ENCODE results near the gene PLPPR1. TPM values are rescaled to one million over a fixed set of nuclear protein-coding genes. Genes with fewer than 3 reads are reported as not detected.
A peak's percentile ranks its signal among the peaks of the same experiment; 100 is the strongest.

The PLPPR1 gene
- total and polyA plus RNA-seq, 2 experiments from 2014 or later: 1.3 to 3.7 TPM

- no peak overlapping the region for H2AFZ ChIP-seq
- TF ChIP-seq ZNF114 (CRISPR knock-in tag; IDR thresholded peaks at IDR 0.05): no peak
- no peak for TF ChIP-seq CREB1 (CRISPR knock-in tag; IDR thresholded peaks at IDR 0.05; ENCODE audit: low read depth)
- TF ChIP-seq ZNF331 (CRISPR knock-in tag; IDR thresholded peaks at IDR 0.05; ENCODE audit: low read depth): no peak
- TF ChIP-seq EZH2phosphoT487 (IDR thresholded peaks at IDR 0.05; ENCODE audit: unreplicated experiment): no peak
- TF ChIP-seq JUNB (IDR thresholded peaks at IDR 0.05; ENCODE audit: unreplicated experiment): no peak
- TF ChIP-seq ETS1 (IDR thresholded peaks at IDR 0.05): no peak
- no peak for TF ChIP-seq REST (IDR thresholded peaks at IDR 0.05; ENCODE audit: unreplicated experiment)
- TF ChIP-seq STAT1 (IDR thresholded peaks at IDR 0.05; ENCODE audit: unreplicated experiment): no peak
- no peak for TF ChIP-seq CTCF (conservative IDR thresholded peaks at IDR 0.05; ENCODE audit: low read depth in 2 of 2)
- no peak for DNase-seq (ENCODE audit: low spot score)
Measured at GRCh38 chr9:101097210-101097609, 68.7 kb downstream of the PLPPR1 start.

GRCh38 chr9:101098392-101098791 is 69.9 kb downstream of the PLPPR1 start:
- Mint-ChIP-seq H3K9me3 (no peaks in the 10 kb centered on the region; the same call in 2 of the 3 replicates), H3K4me3 (peak overlapping the region; percentile 34; the same call in 2 of the 3 replicates), H3K27ac (peak overlapping the region; percentile 55), H3K4me1 (peaks cover 61% of the 10 kb centered on the region), H3K27me3 (ENCODE audit: insufficient read depth, low read depth, poor library complexity) (peaks cover 2% of the 10 kb centered on the region), H3K36me3 (ENCODE audit: low read depth) (no peaks in the 10 kb centered on the region)
- Histone ChIP-seq H4K20me1 (replicated peaks; ENCODE audit: insufficient read depth) (no peaks in the 10 kb centered on the region), H3F3A (replicated peaks; ENCODE audit: low read depth) (no peaks in the 10 kb centered on the region), H3K36me3 (ENCODE audit: insufficient read depth) (no peaks in the 10 kb centered on the region), H2AFZ (no peak overlapping the region), H3K9me2 (ENCODE audit: insufficient read depth) (0 out of 2 replicates have a peak, but pooled peaks cover 9% of the 10 kb centered on the region), H3K4me1 (ENCODE audit: insufficient read depth) (peaks cover 52% of the 10 kb centered on the region), H3K79me2 (replicated peaks; ENCODE audit: insufficient read depth) (no peaks in the 10 kb centered on the region), H3K27ac (ENCODE audit: low read depth) (peak overlapping the region; percentile 78), H3K4me2 (peak overlapping the region; percentile 66), H3K27me3 (ENCODE audit: insufficient read depth) (no peaks in the 10 kb centered on the region), H3K4me3 (peak overlapping the region; percentile 37)
- DNase-seq (ENCODE audit: low spot score) (peak; percentile 70), ATAC-seq (peak; percentile 90)
- TF ChIP-seq ETS1 (IDR thresholded peaks at IDR 0.05) (no peak), STAT1 (IDR thresholded peaks at IDR 0.05; ENCODE audit: unreplicated experiment) (no peak), JUNB (IDR thresholded peaks at IDR 0.05; ENCODE audit: unreplicated experiment) (no peak), CREB1 (CRISPR knock-in tag; IDR thresholded peaks at IDR 0.05; ENCODE audit: low read depth) (no peak), POLR2AphosphoS5 (IDR thresholded peaks at IDR 0.05; ENCODE audit: low read depth) (no peak), REST (IDR thresholded peaks at IDR 0.05; ENCODE audit: unreplicated experiment) (no peak), ZNF114 (CRISPR knock-in tag; IDR thresholded peaks at IDR 0.05) (no peak), NANOG (IDR thresholded peaks at IDR 0.05; ENCODE audit: borderline replicate concordance) (peak; percentile 90), EZH2phosphoT487 (IDR thresholded peaks at IDR 0.05; ENCODE audit: unreplicated experiment) (no peak), EZH2 (IDR thresholded peaks at IDR 0.05; ENCODE audit: low read depth, unreplicated experiment) (no peak)

More at GRCh38 chr9:101097210-101097609, 68.7 kb downstream of the PLPPR1 start:
- H3K27ac Mint-ChIP-seq: no peak overlapping the region
- ATAC-seq: no peak
- Histone ChIP-seq H3K4me3 (no peak overlapping the region), H3K27ac (ENCODE audit: low read depth) (no peak overlapping the region), H4K20me1 (replicated peaks; ENCODE audit: insufficient read depth) (no peaks in the 10 kb centered on the region), H3K79me2 (replicated peaks; ENCODE audit: insufficient read depth) (no peaks in the 10 kb centered on the region), H3K4me2 (peak overlapping the region; percentile 66; the same call in 1 of the 2 replicates), H3K9me2 (ENCODE audit: insufficient read depth) (0 out of 2 replicates have a peak, but pooled peaks cover 9% of the 10 kb centered on the region), H3K4me1 (ENCODE audit: insufficient read depth) (peaks cover 52% of the 10 kb centered on the region), H3F3A (replicated peaks; ENCODE audit: low read depth) (no peaks in the 10 kb centered on the region), H3K27me3 (ENCODE audit: insufficient read depth) (no peaks in the 10 kb centered on the region), H3K36me3 (ENCODE audit: insufficient read depth) (no peaks in the 10 kb centered on the region)
- H3K36me3 Mint-ChIP-seq (ENCODE audit: low read depth): no peaks in the 10 kb centered on the region
- no peaks in the 10 kb centered on the region; the same call in 2 of the 3 replicates for H3K9me3 Mint-ChIP-seq
- H3K4me1 Mint-ChIP-seq: peaks cover 61% of the 10 kb centered on the region
- H3K27me3 Mint-ChIP-seq (ENCODE audit: insufficient read depth, low read depth, poor library complexity): peaks cover 2% of the 10 kb centered on the region
- no peak overlapping the region for H3K4me3 Mint-ChIP-seq

All from GM23338 (cell line).